IPS-15b (cell line): ENCODE data around the gene DLGAP3.
A peak's percentile ranks its signal among the peaks of the same experiment; 100 is the strongest.
"Not testable (repeated sequence)": the region's sequence is repeated elsewhere in the genome, so short reads cannot be mapped to it uniquely, and the experiment has no call there.

Experiments
- H3K27me3 ChIP-seq: one replicate; pipeline ENCODE4 v1.6.1; 2013; ENCODE audit warnings: low read length; ENCODE audit not compliant: control insufficient read depth, insufficient read depth
- H3K36me3 ChIP-seq: one replicate; pipeline ENCODE4 v1.6.1; 2013; ENCODE audit warnings: low read length; ENCODE audit not compliant: control insufficient read depth, insufficient read depth
- H3K4me1 ChIP-seq: one replicate; pipeline ENCODE4 v1.6.1; 2013; ENCODE audit warnings: mild to moderate bottlenecking, low read length; ENCODE audit not compliant: control insufficient read depth, insufficient read depth
- H3K4me3 ChIP-seq: one replicate; pipeline ENCODE4 v1.5.1; 2013; ENCODE audit warnings: low read depth, low read length
- H3K9ac ChIP-seq: one replicate; pipeline ENCODE4 v1.6.1; 2013; ENCODE audit warnings: low read depth, mild to moderate bottlenecking, low read length
- H3K9me3 ChIP-seq: one replicate; pipeline ENCODE4 v1.6.1; 2013; ENCODE audit warnings: mild to moderate bottlenecking, low read length; ENCODE audit not compliant: control insufficient read depth, insufficient read depth

DLGAP3 gene

GRCh38 chr1:34968297-34968696 lies 38.8 kb upstream of the DLGAP3 start:
- not testable (repeated sequence) for H3K9ac ChIP-seq, H3K36me3 ChIP-seq, H3K9me3 ChIP-seq, H3K27me3 ChIP-seq, H3K4me3 ChIP-seq
- peaks cover 16% of the 10 kb centered on the region for H3K4me1 ChIP-seq

- peaks cover 16% of the 10 kb centered on the region for H3K4me1 ChIP-seq
- H3K36me3 ChIP-seq, H3K9ac ChIP-seq, H3K27me3 ChIP-seq, H3K4me3 ChIP-seq, H3K9me3 ChIP-seq: not testable (repeated sequence)
These were observed 38.2 kb upstream of the DLGAP3 start for GRCh38 chr1:34967672-34968071.

- H3K9ac ChIP-seq: no peak overlapping the region
- H3K4me1 ChIP-seq: peaks cover 6% of the 10 kb centered on the region
- no peaks in the 10 kb centered on the region for H3K27me3 ChIP-seq
- no peaks in the 10 kb centered on the region for H3K9me3 ChIP-seq
- no peaks in the 10 kb centered on the region for H3K36me3 ChIP-seq
- H3K4me3 ChIP-seq: no peak overlapping the region
These were observed 36.1 kb upstream of the DLGAP3 start for GRCh38 chr1:34965597-34965996.

GRCh38 chr1:34950428-34950827 lies 21.0 kb upstream of the DLGAP3 start:
- Histone ChIP-seq H3K9ac (no peak overlapping the region), H3K4me3 (no peak overlapping the region), H3K9me3 (no peaks in the 10 kb centered on the region), H3K27me3 (no peaks in the 10 kb centered on the region), H3K4me1 (no peaks in the 10 kb centered on the region), H3K36me3 (no peaks in the 10 kb centered on the region)

GRCh38 chr1:34948739-34949138 lies 19.3 kb upstream of the DLGAP3 start:
- not testable (repeated sequence) for H3K4me3 ChIP-seq, H3K9ac ChIP-seq, H3K27me3 ChIP-seq, H3K36me3 ChIP-seq, H3K9me3 ChIP-seq, H3K4me1 ChIP-seq

GRCh38 chr1:34947641-34948314 lies 18.3 kb upstream of the DLGAP3 start:
- not testable (repeated sequence) for H3K27me3 ChIP-seq, H3K9ac ChIP-seq, H3K4me1 ChIP-seq, H3K9me3 ChIP-seq, H3K36me3 ChIP-seq, H3K4me3 ChIP-seq

- H3K9me3 ChIP-seq: no peaks in the 10 kb centered on the region
- no peak overlapping the region for H3K4me3 ChIP-seq
- H3K27me3 ChIP-seq: no peaks in the 10 kb centered on the region
- no peaks in the 10 kb centered on the region for H3K4me1 ChIP-seq
- H3K36me3 ChIP-seq: no peaks in the 10 kb centered on the region
- H3K9ac ChIP-seq: no peak overlapping the region
These were observed 16.8 kb upstream of the DLGAP3 start for GRCh38 chr1:34946211-34946610.

- not testable (repeated sequence) for H3K4me3 ChIP-seq, H3K27me3 ChIP-seq, H3K4me1 ChIP-seq
These were observed 12.3 kb upstream of the DLGAP3 start for GRCh38 chr1:34941798-34942197.

GRCh38 chr1:34930702-34931071 lies 1.2 kb upstream of the DLGAP3 start:
- Histone ChIP-seq H3K36me3 (no peaks in the 10 kb centered on the region), H3K9me3 (no peaks in the 10 kb centered on the region), H3K27me3 (peaks cover 20% of the 10 kb centered on the region), H3K4me3 (peak overlapping the region; percentile 54), H3K4me1 (peaks cover 15% of the 10 kb centered on the region), H3K9ac (no peak overlapping the region)

More at GRCh38 chr1:34941798-34942197, 12.3 kb upstream of the DLGAP3 start:
- not testable (repeated sequence) for H3K9me3 ChIP-seq, H3K9ac ChIP-seq, H3K36me3 ChIP-seq

- Histone ChIP-seq H3K36me3 (no peaks in the 10 kb centered on the region), H3K4me3 (peak overlapping the region; percentile 54), H3K9me3 (no peaks in the 10 kb centered on the region), H3K9ac (no peak overlapping the region), H3K27me3 (peaks cover 20% of the 10 kb centered on the region), H3K4me1 (peaks cover 15% of the 10 kb centered on the region)
These were observed 627 bp upstream of the DLGAP3 start for GRCh38 chr1:34929853-34930701.

GRCh38 chr1:34928699-34929496 lies 552 bp downstream of the DLGAP3 start:
- peaks cover 15% of the 10 kb centered on the region for H3K4me1 ChIP-seq
- no peaks in the 10 kb centered on the region for H3K36me3 ChIP-seq
- no peak overlapping the region for H3K9ac ChIP-seq
- no peaks in the 10 kb centered on the region for H3K9me3 ChIP-seq
- peaks cover 24% of the 10 kb centered on the region for H3K27me3 ChIP-seq
- H3K4me3 ChIP-seq: peak overlapping the region; percentile 76
